ENCODE data around the gene NOA1. TPM values are rescaled to one million over a fixed set of nuclear protein-coding genes. Genes with fewer than 3 reads are reported as not detected.
"Not testable (repeated sequence)": the region's sequence is repeated elsewhere in the genome, so short reads cannot be mapped to it uniquely, and the experiment has no call there.

Gene NOA1
- total RNA-seq, 1 donor = 15.0 TPM

GRCh38 chr4:56940971-56941370 is 36.4 kb downstream of the NOA1 start:
- no peak overlapping the region for H3K4me3 ChIP-seq (ENCODE audit: low read depth, low read length)
- TF ChIP-seq, protein P1, sequence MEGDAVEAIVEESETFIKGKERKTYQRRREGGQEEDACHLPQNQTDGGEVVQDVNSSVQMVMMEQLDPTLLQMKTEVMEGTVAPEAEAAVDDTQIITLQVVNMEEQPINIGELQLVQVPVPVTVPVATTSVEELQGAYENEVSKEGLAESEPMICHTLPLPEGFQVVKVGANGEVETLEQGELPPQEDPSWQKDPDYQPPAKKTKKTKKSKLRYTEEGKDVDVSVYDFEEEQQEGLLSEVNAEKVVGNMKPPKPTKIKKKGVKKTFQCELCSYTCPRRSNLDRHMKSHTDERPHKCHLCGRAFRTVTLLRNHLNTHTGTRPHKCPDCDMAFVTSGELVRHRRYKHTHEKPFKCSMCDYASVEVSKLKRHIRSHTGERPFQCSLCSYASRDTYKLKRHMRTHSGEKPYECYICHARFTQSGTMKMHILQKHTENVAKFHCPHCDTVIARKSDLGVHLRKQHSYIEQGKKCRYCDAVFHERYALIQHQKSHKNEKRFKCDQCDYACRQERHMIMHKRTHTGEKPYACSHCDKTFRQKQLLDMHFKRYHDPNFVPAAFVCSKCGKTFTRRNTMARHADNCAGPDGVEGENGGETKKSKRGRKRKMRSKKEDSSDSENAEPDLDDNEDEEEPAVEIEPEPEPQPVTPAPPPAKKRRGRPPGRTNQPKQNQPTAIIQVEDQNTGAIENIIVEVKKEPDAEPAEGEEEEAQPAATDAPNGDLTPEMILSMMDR (IDR thresholded peaks at IDR 0.05; ENCODE audit: insufficient read depth, low read length) = no peak
- no peak for DNase-seq (ENCODE audit: low read depth)

DNA sequence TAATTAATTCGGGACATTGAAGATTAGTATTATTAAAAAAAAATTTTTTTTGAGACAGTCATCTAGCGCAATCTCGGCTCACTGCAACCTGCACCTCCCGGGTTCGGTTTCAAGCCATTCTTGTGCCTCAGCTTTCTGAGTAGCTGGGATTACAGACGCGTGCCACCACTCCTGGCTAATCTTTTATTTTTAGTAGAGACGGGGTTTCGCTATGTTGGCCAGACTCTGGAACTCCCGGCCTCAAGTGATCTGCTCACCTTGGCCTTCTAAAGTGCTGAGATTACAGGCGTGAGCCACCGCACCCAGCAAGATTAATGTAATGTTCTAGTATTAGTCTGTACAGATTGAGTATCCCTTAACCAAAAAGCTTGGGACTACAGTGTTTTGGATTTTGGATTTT is 37.0 kb downstream of the NOA1 start:
- TF ChIP-seq, protein P1 (IDR thresholded peaks at IDR 0.05; ENCODE audit: insufficient read depth, low read length) = no peak
- H3K4me3 ChIP-seq (ENCODE audit: low read depth, low read length) = no peak overlapping the region
- DNase-seq (ENCODE audit: low read depth) = no peak

- DNase-seq (ENCODE audit: low read depth); H3K4me3 ChIP-seq (ENCODE audit: low read depth, low read length): not testable (repeated sequence)
Observed at GRCh38 chr4:56939826-56940225, 37.6 kb downstream of the NOA1 start.

- H3K4me3 ChIP-seq (ENCODE audit: low read depth, low read length) = no peak overlapping the region
- TF ChIP-seq, protein P1 (IDR thresholded peaks at IDR 0.05; ENCODE audit: insufficient read depth, low read length) = no peak
- DNase-seq (ENCODE audit: low read depth) = peak; percentile 77
Observed at GRCh38 chr4:56937262-56937661, 40.1 kb downstream of the NOA1 start.

DNA sequence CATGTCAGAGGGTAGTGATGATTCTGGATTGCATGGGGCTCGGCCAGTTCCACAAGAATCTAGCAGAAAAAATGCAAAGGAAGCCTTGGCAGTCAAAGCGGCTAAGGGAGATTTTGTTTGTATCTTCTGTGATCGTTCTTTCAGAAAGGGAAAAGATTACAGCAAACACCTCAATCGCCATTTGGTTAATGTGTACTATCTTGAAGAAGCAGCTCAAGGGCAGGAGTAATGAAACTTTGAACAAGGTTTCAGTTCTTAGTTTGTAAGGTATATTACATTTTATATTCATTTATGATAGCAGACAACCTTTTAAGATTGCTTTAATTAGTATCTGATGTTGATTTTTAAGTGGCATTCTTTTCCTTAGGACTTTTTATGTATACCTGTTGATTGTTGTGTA is 45.5 kb downstream of the NOA1 start:
- H3K4me3 ChIP-seq (ENCODE audit: low read depth, low read length) = no peak overlapping the region
- TF ChIP-seq, protein P1 (IDR thresholded peaks at IDR 0.05; ENCODE audit: insufficient read depth, low read length) = no peak
- DNase-seq (ENCODE audit: low read depth) = no peak

DNA sequence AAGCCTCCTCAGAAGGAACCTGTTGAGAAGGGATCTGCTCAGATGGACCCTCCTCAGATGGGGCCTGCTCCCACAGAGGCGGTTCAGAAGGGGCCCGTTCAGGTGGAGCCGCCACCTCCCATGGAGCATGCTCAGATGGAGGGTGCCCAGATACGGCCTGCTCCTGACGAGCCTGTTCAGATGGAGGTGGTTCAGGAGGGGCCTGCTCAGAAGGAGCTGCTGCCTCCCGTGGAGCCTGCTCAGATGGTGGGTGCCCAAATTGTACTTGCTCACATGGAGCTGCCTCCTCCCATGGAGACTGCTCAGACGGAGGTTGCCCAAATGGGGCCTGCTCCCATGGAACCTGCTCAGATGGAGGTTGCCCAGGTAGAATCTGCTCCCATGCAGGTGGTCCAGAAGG is 46.8 kb downstream of the NOA1 start:
- no peak for DNase-seq (ENCODE audit: low read depth)
- TF ChIP-seq, protein P1 (IDR thresholded peaks at IDR 0.05; ENCODE audit: insufficient read depth, low read length) = no peak
- no peak overlapping the region for H3K4me3 ChIP-seq (ENCODE audit: low read depth, low read length)

- no peak for DNase-seq (ENCODE audit: low read depth)
- TF ChIP-seq, protein P1 (IDR thresholded peaks at IDR 0.05; ENCODE audit: insufficient read depth, low read length) = no peak
- H3K4me3 ChIP-seq (ENCODE audit: low read depth, low read length) = no peak overlapping the region
Observed at GRCh38 chr4:56927196-56927595, 50.2 kb downstream of the NOA1 start.

GRCh38 chr4:56914977-56915376 is 62.4 kb downstream of the NOA1 start:
- DNase-seq (ENCODE audit: low read depth); H3K4me3 ChIP-seq (ENCODE audit: low read depth, low read length): not testable (repeated sequence)

All from fibroblast of the aortic adventitia (primary cell).